Parathyroid adenoma (tissue), 2 donors: ENCODE results near the gene PLCB1.
A peak's percentile ranks its signal among the peaks of the same experiment; 100 is the strongest.

Source experiments
- H2AFZ ChIP-seq: fragments of 300-600 bp; sonication (generic); one replicate; pipeline ENCODE4 v1.7.0; 2017; ENCODE audit warnings: antibody characterized with exemption, mild to moderate bottlenecking
- H3K27ac ChIP-seq: fragments of 300-600 bp; sonication (generic); one replicate; pipeline ENCODE4 v1.7.0; 2017
- H3K27me3 ChIP-seq: fragments of 300-600 bp; sonication (generic); one replicate; pipeline ENCODE4 v1.7.0; 2017; ENCODE audit warnings: low read length; ENCODE audit not compliant: control insufficient read depth, insufficient read depth
- H3K36me3 ChIP-seq: fragments of 300-600 bp; sonication (generic); one replicate; pipeline ENCODE4 v1.7.0; 2017; ENCODE audit warnings: low read length; ENCODE audit not compliant: control insufficient read depth, insufficient read depth
- H3K4me1 ChIP-seq: fragments of 300-600 bp; sonication (generic); one replicate; pipeline ENCODE4 v1.7.0; 2017; ENCODE audit warnings: control low read depth
- H3K4me2 ChIP-seq: fragments of 300-600 bp; sonication (generic); one replicate; pipeline ENCODE4 v1.7.0; 2017; ENCODE audit warnings: low read length
- H3K4me3 ChIP-seq: fragments of 300-600 bp; sonication (generic); one replicate; pipeline ENCODE4 v1.7.0; 2017; ENCODE audit warnings: low read depth, low read length
- H3K79me2 ChIP-seq: fragments of 300-600 bp; sonication (generic); one replicate; pipeline ENCODE4 v1.7.0; 2017; ENCODE audit warnings: control low read depth
- H3K9ac ChIP-seq: fragments of 300-600 bp; sonication (generic); one replicate; pipeline ENCODE4 v1.7.0; 2017; ENCODE audit warnings: mild to moderate bottlenecking
- H3K9me3 ChIP-seq: fragments of 300-600 bp; sonication (generic); one replicate; pipeline ENCODE4 v1.7.0; 2017; ENCODE audit warnings: low read length; ENCODE audit not compliant: control insufficient read depth
- CTCF ChIP-seq: fragments of 300-600 bp; sonication (generic); IDR thresholded peaks from one replicate; pipeline ENCODE4 v1.7.0; 2017; ENCODE audit warnings: antibody characterized with exemption, mild to moderate bottlenecking
- donor health status: primary hyperparathyroidism.

Gene PLCB1

DNA sequence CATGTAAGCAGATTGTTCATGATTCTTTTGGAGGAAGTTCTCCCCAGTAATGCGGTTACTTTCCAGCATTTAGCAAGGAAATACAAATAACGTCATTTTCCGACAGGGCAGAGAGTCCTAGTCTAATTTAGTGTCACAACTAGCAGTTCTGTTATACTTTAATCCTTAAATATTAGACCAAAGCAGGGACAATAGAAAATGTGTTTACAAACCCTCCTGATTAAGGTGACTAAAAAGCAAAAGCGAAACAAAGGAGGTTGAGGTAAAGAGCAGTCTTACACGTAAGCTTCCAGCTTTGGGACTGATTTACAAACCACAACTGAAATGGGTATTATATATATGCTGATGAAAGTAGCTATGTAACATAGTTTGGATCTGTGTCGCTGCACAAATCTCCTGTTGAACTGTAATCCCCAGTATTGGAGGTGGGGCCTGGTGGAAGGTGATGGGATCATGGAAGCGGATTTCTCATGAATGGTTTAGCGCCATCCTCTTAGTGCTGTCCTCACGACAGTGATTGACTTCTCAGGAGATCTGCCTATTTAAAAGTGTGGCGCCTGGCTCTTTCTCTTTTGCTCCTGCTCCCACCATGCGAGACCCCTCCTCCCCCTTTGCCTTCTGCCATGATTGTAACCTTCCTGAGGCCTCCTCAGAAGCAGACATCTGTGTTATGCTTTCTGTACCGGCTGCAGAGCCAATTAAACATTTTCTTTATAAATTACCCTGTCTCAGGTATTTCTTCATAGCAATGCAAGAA lies 81.9 kb downstream of the PLCB1 start:
- peaks cover 12% of the 10 kb centered on the region for H3K4me1 ChIP-seq
- H3K79me2 ChIP-seq = peaks cover 21% of the 10 kb centered on the region
- H3K27me3 ChIP-seq = no peaks in the 10 kb centered on the region
- no peak overlapping the region for H3K4me3 ChIP-seq
- H3K4me2 ChIP-seq = no peak overlapping the region
- no peak overlapping the region for H2AFZ ChIP-seq
- no peak for TF ChIP-seq CTCF
- H3K36me3 ChIP-seq = no peaks in the 10 kb centered on the region
- no peaks in the 10 kb centered on the region for H3K9me3 ChIP-seq
- no peak overlapping the region for H3K9ac ChIP-seq
- H3K27ac ChIP-seq = peak overlapping the region; percentile 20

GRCh38 chr20:8215361-8215781 lies 83.3 kb downstream of the PLCB1 start:
- H3K36me3 ChIP-seq = no peaks in the 10 kb centered on the region
- H3K9me3 ChIP-seq = no peaks in the 10 kb centered on the region
- H3K27ac ChIP-seq = no peak overlapping the region
- H2AFZ ChIP-seq = no peak overlapping the region
- no peaks in the 10 kb centered on the region for H3K27me3 ChIP-seq
- H3K4me2 ChIP-seq = peak overlapping the region; percentile 31
- H3K79me2 ChIP-seq = peaks cover 23% of the 10 kb centered on the region
- H3K4me1 ChIP-seq = peaks cover 12% of the 10 kb centered on the region
- no peak overlapping the region for H3K9ac ChIP-seq
- no peak overlapping the region for H3K4me3 ChIP-seq
- TF ChIP-seq CTCF = no peak

DNA sequence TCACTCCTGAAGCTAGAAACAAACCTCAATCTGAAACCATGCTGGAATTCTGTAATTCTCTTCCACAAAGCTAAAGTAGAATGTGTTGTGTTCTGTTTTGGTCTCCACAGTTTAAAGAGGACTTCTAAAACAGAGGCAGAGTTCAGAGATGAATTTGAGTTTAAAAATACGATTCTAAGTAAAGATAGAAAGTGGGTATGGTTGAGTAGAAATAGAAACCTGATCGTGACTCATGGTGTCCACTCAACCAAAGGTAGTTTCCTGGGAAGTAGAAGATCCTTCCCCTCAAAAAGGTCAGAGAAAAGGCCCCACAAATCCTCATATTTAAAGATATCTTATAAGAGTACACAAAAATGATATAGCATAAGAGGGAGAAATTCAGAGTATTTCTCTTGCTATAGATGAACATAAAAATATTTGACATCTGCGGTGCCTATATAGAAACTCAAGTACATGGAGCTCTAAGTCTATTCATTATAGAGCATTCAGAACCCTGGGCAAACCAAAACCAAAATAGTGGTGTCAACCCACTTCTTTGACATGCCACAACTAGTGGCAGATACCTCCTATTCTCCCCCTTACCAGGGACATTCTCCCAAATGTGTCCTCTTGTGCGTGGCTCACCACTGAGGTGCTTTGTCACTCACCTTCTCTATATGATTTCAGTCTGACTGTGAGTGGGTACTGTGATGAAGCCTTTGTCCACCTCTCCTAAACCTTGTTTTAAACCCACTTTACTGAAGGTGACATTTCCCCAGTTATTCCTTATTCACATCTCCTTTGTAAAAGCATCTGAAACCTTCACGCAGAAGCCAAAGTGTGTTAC lies 84.5 kb downstream of the PLCB1 start:
- no peak overlapping the region for H3K9ac ChIP-seq
- no peaks in the 10 kb centered on the region for H3K27me3 ChIP-seq
- no peak for TF ChIP-seq CTCF
- H3K4me2 ChIP-seq = no peak overlapping the region
- no peaks in the 10 kb centered on the region for H3K36me3 ChIP-seq
- peaks cover 23% of the 10 kb centered on the region for H3K79me2 ChIP-seq
- H3K4me3 ChIP-seq = no peak overlapping the region
- H3K27ac ChIP-seq = no peak overlapping the region
- H3K9me3 ChIP-seq = no peaks in the 10 kb centered on the region
- no peak overlapping the region for H2AFZ ChIP-seq
- H3K4me1 ChIP-seq = peaks cover 12% of the 10 kb centered on the region

DNA sequence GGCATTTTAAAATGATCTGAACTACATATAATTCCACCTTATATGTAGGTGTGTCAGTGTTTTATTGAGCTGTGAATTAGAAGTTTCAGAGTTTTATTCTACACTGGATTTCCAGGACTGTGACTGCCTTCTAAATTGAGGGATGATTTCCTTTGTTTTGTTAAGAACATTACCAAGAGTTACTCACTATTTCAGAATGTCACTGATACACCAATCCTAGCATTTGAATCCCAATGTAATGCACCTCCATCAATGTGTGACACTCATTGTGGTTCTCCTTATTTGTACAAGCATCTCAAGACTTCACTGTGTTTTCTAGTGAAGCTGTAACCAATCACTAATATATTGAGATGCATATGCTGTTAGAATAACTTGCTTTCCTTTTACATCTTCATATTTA lies 86.8 kb downstream of the PLCB1 start:
- peaks cover 17% of the 10 kb centered on the region for H3K79me2 ChIP-seq
- no peak overlapping the region for H3K4me3 ChIP-seq
- H3K27ac ChIP-seq = no peak overlapping the region
- no peak overlapping the region for H2AFZ ChIP-seq
- H3K9me3 ChIP-seq = no peaks in the 10 kb centered on the region
- H3K4me2 ChIP-seq = no peak overlapping the region
- peaks cover 12% of the 10 kb centered on the region for H3K4me1 ChIP-seq
- no peaks in the 10 kb centered on the region for H3K36me3 ChIP-seq
- TF ChIP-seq CTCF = no peak
- no peaks in the 10 kb centered on the region for H3K27me3 ChIP-seq
- no peak overlapping the region for H3K9ac ChIP-seq
